Activated naive CD4-positive, alpha-beta T cell treated with anti-CD3 and anti-CD28 coated beads for 36 hours (primary cell): ENCODE measurements around the gene THOC6. TPM values are rescaled to one million over a fixed set of nuclear protein-coding genes. Genes with fewer than 3 reads are reported as not detected.
A peak's percentile ranks its signal among the peaks of the same experiment; 100 is the strongest.

Experiments
- CTCF ChIA-PET: fragments of 350-600 bp; sonication (Branson Sonifier 250); formaldehyde crosslinking; loops from one replicate; lab custom pipeline; 2021; ENCODE audit warnings: antibody characterized with exemption; lab: Charles Lee
- DNase-seq: peaks from one replicate; pipeline ENCODE4 v3.0.0-alpha.2; 2020
- H3K27ac Mint-ChIP-seq: one replicate; pipeline ENCODE4 v1.8.0; 2021; ENCODE audit warnings: mild to moderate bottlenecking, mixed read lengths
- H3K27me3 Mint-ChIP-seq: one replicate; pipeline ENCODE4 v1.8.0; 2021; ENCODE audit warnings: low read depth, mixed read lengths
- H3K36me3 Mint-ChIP-seq: one replicate; pipeline ENCODE4 v1.8.0; 2021; ENCODE audit warnings: low read depth, mixed read lengths
- H3K4me1 Mint-ChIP-seq: one replicate; pipeline ENCODE4 v1.8.0; 2021; ENCODE audit warnings: low read depth, mixed read lengths
- H3K4me3 Mint-ChIP-seq: one replicate; pipeline ENCODE4 v1.8.0; 2021; ENCODE audit warnings: mild to moderate bottlenecking, moderate library complexity, mixed read lengths
- H3K9me3 Mint-ChIP-seq: one replicate; pipeline ENCODE4 v1.8.0; 2021; ENCODE audit warnings: mixed read lengths
- intact Hi-C: fragments of 100-400 bp; cut with micrococcal nuclease; formaldehyde crosslinking; loops from one replicate; pipeline ENCODE4 v1.15.1; 2023
- total RNA-seq, 2 experiments: library from RNA; stranded (reverse); gene quantifications; one replicate each; pipeline ENCODE4 v1.2.3, GENCODE V29; 2021

Gene THOC6
- total RNA-seq, 2 experiments from 2014 or later = 40.6 to 41.0 TPM

- Mint-ChIP-seq H3K27me3 (peaks cover 5% of the 10 kb centered on the region), H3K36me3 (peaks cover 2% of the 10 kb centered on the region), H3K9me3 (no peaks in the 10 kb centered on the region), H3K4me1 (peaks cover 51% of the 10 kb centered on the region), H3K4me3 (peak overlapping the region; percentile 95), H3K27ac (peak overlapping the region; percentile 98)
- intact Hi-C loops = loop anchor here (2.0 to 5.0 kb wide), 7 partner anchors 16 to 974 kb away; partner anchors contain the start of genes CLUAP1, NTHL1, SRRM2 and TSC2
- CTCF ChIA-PET = interaction anchor here (0.5 to 17.7 kb wide), 6 partner anchors 7 to 108 kb away, joined by 4 to 310 read pairs (median 10); partner anchors contain the start of gene CLDN9
- DNase-seq = peak; percentile 63
These were observed 3.0 kb upstream of the THOC6 start for GRCh38 chr16:3020604-3021448.

- intact Hi-C loops = loop anchor here (2.0 to 5.0 kb wide), 8 partner anchors 17 to 974 kb away; partner anchors contain the start of genes CLUAP1, NTHL1, PKMYT1 and SRRM2
- Mint-ChIP-seq H3K27me3 (peaks cover 5% of the 10 kb centered on the region), H3K27ac (peak overlapping the region; percentile 98), H3K4me3 (peak overlapping the region; percentile 95), H3K36me3 (peaks cover 6% of the 10 kb centered on the region), H3K4me1 (peaks cover 51% of the 10 kb centered on the region), H3K9me3 (no peaks in the 10 kb centered on the region)
- CTCF ChIA-PET = interaction anchor here (0.5 to 17.7 kb wide), 7 partner anchors 10 to 107 kb away, joined by 3 to 310 read pairs (median 4); partner anchors contain the start of gene CLDN9
- peak; percentile 90 for DNase-seq
These were observed 2.2 kb upstream of the THOC6 start for GRCh38 chr16:3021449-3022207.

GRCh38 chr16:3022208-3022683 is 1.6 kb upstream of the THOC6 start:
- intact Hi-C loops = loop anchor here (2.0 to 5.0 kb wide), 6 partner anchors 35 to 975 kb away; partner anchors contain the start of genes CLUAP1, NTHL1, PKMYT1 and SRRM2
- Mint-ChIP-seq H3K36me3 (peaks cover 11% of the 10 kb centered on the region), H3K4me1 (peaks cover 51% of the 10 kb centered on the region)

GRCh38 chr16:3022684-3023414 is 986 bp upstream of the THOC6 start:
- CTCF ChIA-PET = interaction anchor here (1.1 to 17.7 kb wide), 5 partner anchors 9 to 106 kb away, joined by 3 to 310 read pairs (median 7); partner anchors contain the start of gene CLDN9
- Mint-ChIP-seq H3K27ac (peak overlapping the region; percentile 98), H3K9me3 (no peaks in the 10 kb centered on the region), H3K27me3 (peaks cover 5% of the 10 kb centered on the region), H3K4me1 (peaks cover 51% of the 10 kb centered on the region), H3K36me3 (peaks cover 11% of the 10 kb centered on the region), H3K4me3 (peak overlapping the region; percentile 95)
- peak; percentile 37 for DNase-seq
- intact Hi-C loops = loop anchor here (2.0 to 5.0 kb wide), 6 partner anchors 34 to 976 kb away; partner anchors contain the start of genes CLUAP1, NTHL1, PKMYT1 and SRRM2

More at GRCh38 chr16:3022208-3022683, 1.6 kb upstream of the THOC6 start:
- CTCF ChIA-PET = interaction anchor here (0.7 to 17.7 kb wide), 6 partner anchors 9 to 107 kb away, joined by 3 to 310 read pairs (median 5); partner anchors contain the start of gene CLDN9
- no peaks in the 10 kb centered on the region for H3K9me3 Mint-ChIP-seq
- peak; percentile 95 for DNase-seq
- peaks cover 5% of the 10 kb centered on the region for H3K27me3 Mint-ChIP-seq
- peak overlapping the region; percentile 98 for H3K27ac Mint-ChIP-seq
- H3K4me3 Mint-ChIP-seq = peak overlapping the region; percentile 95

- H3K4me1 Mint-ChIP-seq = peaks cover 49% of the 10 kb centered on the region
- CTCF ChIA-PET = interaction anchor here (1.1 to 17.7 kb wide), 4 partner anchors 8 to 72 kb away, joined by 3 to 310 read pairs (median 35); partner anchors contain the start of gene CLDN9
- peak; percentile 38 for DNase-seq
- intact Hi-C loops = loop anchor here (2.0 to 5.0 kb wide), 6 partner anchors 34 to 976 kb away; partner anchors contain the start of genes CLUAP1, NTHL1, PKMYT1 and SRRM2
- peaks cover 6% of the 10 kb centered on the region for H3K27me3 Mint-ChIP-seq
- peak overlapping the region; percentile 95 for H3K4me3 Mint-ChIP-seq
- peaks cover 11% of the 10 kb centered on the region for H3K36me3 Mint-ChIP-seq
- no peaks in the 10 kb centered on the region for H3K9me3 Mint-ChIP-seq
- H3K27ac Mint-ChIP-seq = peak overlapping the region; percentile 98
These were observed 493 bp upstream of the THOC6 start for GRCh38 chr16:3023415-3023668.

- Mint-ChIP-seq H3K9me3 (no peaks in the 10 kb centered on the region), H3K27me3 (peaks cover 16% of the 10 kb centered on the region), H3K4me3 (no peak overlapping the region), H3K4me1 (peaks cover 52% of the 10 kb centered on the region), H3K36me3 (peaks cover 11% of the 10 kb centered on the region), H3K27ac (no peak overlapping the region)
- CTCF ChIA-PET = interaction anchor here (8.5 to 17.7 kb wide), 2 partner anchors 6 to 19 kb away, joined by 67 to 310 read pairs; partner anchors contain the start of gene CLDN9
- no peak for DNase-seq
- intact Hi-C loops = no loop called here
These were observed 1.5 kb downstream of the THOC6 start for GRCh38 chr16:3025032-3026002.

GRCh38 chr16:3026003-3026378 is 2.2 kb downstream of the THOC6 start:
- Mint-ChIP-seq H3K27me3 (peaks cover 16% of the 10 kb centered on the region), H3K9me3 (no peaks in the 10 kb centered on the region), H3K4me1 (peaks cover 47% of the 10 kb centered on the region), H3K27ac (no peak overlapping the region), H3K36me3 (peaks cover 11% of the 10 kb centered on the region), H3K4me3 (no peak overlapping the region)
- CTCF ChIA-PET = interaction anchor here (8.5 to 17.7 kb wide), 2 partner anchors 6 to 20 kb away, joined by 67 to 310 read pairs; partner anchors contain the start of gene CLDN9
- intact Hi-C loops = no loop called here
- DNase-seq = no peak

- Mint-ChIP-seq H3K9me3 (no peaks in the 10 kb centered on the region), H3K4me1 (peaks cover 39% of the 10 kb centered on the region), H3K27ac (no peak overlapping the region), H3K4me3 (no peak overlapping the region), H3K27me3 (peaks cover 20% of the 10 kb centered on the region), H3K36me3 (peaks cover 11% of the 10 kb centered on the region)
- CTCF ChIA-PET = interaction anchor here (0.9 to 17.7 kb wide), 12 partner anchors 7 to 172 kb away, joined by 3 to 310 read pairs (median 8); partner anchors contain the start of genes BICDL2, CLDN6, CLDN9 and IL32
- DNase-seq = no peak
- intact Hi-C loops = no loop called here
These were observed 3.0 kb downstream of the THOC6 start for GRCh38 chr16:3026609-3027488.

GRCh38 chr16:3027489-3027795 is 3.6 kb downstream of the THOC6 start:
- H3K27ac Mint-ChIP-seq = no peak overlapping the region
- intact Hi-C loops = no loop called here
- H3K4me3 Mint-ChIP-seq = no peak overlapping the region
- H3K9me3 Mint-ChIP-seq = no peaks in the 10 kb centered on the region
- H3K36me3 Mint-ChIP-seq = peaks cover 11% of the 10 kb centered on the region
- peaks cover 22% of the 10 kb centered on the region for H3K27me3 Mint-ChIP-seq
- no peak for DNase-seq
- CTCF ChIA-PET = interaction anchor here (0.9 to 17.7 kb wide), 15 partner anchors 8 to 171 kb away, joined by 3 to 310 read pairs (median 7); partner anchors contain the start of genes BICDL2, CLDN6, CLDN9 and FLYWCH2
- H3K4me1 Mint-ChIP-seq = peaks cover 33% of the 10 kb centered on the region
